ENCODE results near the gene PRX.

GRCh38 chr19:40418040-40418439, 4.9 kb upstream of the PRX start:
- TF ChIP-seq CTCF (IDR thresholded peaks at IDR 0.05) (no peak), POLR2A (IDR thresholded peaks at IDR 0.05) (no peak)
